ENCODE results near the gene CNTNAP1.
A peak's percentile ranks its signal among the peaks of the same experiment; 100 is the strongest.

The CNTNAP1 gene

DNA sequence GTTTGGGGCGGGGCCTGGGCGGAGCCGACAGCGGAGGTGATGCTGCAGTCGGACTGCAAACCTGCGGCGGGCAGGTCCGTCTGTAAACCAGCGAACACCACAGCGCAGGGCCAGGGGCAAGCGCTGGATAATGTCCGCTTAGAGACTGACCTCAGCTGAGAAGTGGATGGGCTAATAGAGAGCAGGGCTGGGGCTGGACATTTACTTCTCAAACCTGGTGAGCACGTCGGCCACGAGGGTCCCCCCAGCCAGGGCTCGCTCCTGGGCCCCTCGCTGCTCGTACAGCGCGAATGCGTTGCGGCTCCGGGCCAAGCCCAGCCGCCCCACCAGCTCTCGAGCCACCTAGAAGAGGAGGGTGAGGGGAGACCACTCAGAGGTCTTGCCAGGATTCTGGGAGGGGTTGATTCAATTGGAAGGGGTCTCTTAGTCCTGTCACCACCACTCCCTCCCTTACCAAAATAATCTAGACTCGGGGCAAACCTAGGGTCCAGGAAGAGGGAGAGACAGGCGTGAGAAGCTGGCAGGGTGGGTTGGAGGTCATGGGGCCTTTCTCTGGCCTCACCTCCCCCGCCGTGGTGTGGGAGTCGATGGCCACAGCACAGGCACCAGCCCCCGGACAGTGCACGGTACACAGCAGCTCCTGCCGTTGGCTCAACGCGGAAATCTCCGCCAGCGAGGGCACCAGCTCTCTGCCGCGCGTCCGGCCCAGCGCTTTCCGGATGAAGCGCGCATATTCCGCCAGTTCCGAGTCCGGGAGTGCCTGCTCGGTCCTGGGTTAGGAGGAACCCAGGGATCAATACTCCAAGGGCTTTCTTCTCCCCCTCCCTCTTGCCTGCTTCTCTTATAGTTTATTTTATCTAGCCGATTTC lies 11.3 kb upstream of the CNTNAP1 start:
- DNase-seq = no peak

DNA sequence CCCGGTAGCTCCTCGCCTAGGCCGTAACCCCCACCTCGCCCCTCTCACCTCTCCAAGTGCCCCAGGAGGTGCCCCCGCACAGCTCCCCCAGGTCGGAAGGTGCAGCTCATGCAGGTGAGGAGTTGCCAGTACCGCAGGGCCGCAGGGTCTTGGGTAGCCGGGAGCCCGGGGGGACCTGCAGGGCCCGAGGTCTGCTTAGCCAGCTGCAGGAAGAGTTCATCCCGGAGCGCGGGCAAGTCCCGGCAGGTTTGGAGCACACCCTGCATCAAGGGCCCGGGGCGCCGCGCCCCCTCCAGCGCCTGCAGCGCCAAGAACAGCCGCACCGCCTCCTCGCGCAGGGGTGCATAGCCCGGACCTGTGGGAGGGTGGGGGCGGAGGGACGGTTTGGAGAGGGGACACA lies 10.3 kb upstream of the CNTNAP1 start:
- DNase-seq = no peak

DNA sequence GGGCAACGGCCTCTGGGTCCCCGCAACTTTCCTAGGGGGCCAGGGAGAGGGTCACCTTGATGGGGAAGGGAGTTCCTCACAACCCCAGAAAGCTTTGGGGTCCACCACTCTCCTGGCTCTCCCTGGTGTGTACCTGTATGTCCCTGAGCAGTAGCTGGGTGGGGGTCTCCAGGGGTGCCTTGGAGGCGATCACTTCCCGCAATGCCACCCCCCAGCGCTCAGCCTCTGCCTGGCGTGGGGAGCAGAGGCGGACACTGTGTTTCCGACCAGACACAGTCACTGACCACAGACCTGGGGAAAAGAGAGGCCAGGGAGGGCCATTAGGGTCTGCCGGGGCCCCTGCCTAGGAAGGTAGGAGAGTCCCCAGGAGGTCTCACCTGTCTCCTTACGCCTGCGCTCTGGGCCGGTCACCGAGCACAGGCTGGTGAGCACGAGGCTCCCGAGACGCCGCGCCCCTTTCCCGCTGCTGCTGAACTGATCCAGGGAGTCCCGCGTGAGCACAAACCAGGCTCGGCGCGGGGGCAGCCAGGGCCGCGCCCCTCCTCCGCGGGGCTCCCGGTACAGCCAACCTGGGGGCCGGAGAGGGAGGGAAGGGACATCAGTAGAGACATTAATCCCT lies 9.0 kb upstream of the CNTNAP1 start:
- DNase-seq = no peak

DNA sequence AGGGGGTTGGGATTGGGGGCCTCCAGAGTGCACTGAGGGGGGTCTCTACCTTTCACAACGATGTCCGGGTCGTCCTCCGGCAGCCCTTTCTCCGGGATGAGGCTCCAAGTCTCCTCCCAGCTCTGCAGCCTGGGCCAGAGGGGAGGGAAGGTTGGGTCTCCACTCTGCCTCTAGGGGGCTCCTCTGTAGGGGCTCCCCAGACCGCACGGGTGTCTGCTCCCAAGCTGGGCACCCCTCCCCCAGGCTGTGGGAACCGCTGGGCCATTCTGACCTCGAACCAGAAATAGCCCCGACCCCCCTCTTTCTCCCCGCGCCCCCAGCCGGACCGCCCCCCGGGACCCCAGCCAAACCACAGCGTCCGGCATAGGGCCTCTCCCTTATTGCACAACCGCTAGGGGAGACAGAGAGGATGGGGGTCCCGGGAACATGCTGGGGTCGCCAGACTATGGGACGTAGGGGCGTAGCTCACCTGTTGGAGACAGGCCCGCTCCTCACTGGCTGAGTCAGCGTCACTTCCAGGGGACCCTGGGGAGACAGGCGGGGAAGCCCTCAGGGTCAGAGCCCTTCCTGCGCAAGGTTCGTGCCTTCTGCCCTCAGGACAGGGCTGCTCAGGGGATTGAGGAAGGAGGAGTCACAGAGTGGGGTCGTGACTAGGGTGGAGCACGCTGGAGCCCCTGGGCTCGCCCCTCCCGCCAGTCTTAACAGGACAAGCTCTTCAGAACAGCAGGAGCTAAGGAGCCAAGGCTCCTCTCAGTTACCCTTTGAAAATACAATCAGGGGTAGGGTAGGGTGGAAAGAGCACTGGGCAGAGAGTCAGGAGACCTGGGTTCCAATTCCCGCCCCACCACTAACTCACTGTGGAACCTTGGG lies 8.2 kb upstream of the CNTNAP1 start:
- peak; percentile 81 for DNase-seq

DNA sequence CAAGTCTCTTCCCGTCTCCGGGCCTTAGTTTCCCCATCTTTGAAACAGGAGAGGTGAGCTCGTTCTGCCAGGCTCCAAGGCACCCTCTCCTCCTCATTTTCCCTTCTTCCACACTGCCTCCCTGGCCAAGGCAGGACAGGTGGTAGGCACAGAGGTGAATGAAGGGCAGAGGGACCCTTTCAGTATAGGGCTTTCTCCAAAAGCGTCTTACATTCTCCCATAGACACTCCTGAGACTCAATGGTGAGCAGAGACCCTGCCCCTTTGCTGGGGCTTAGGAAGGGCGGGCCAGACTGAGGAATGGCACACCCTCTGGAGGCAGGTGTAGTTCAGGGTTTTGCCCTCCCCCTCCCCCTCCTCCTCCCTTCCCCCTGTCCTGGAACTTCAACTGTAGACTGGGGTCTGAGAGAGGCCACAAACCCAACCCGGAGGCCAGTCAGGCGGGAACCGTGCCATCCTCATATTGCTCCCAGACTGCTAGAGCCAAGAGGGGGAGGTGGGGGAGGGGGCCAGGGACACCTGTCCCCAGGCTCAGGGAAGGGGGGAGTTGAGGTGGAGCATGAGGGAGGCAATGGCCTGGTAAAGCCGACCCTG lies 7.5 kb upstream of the CNTNAP1 start:
- peak; percentile 65 for DNase-seq

DNA sequence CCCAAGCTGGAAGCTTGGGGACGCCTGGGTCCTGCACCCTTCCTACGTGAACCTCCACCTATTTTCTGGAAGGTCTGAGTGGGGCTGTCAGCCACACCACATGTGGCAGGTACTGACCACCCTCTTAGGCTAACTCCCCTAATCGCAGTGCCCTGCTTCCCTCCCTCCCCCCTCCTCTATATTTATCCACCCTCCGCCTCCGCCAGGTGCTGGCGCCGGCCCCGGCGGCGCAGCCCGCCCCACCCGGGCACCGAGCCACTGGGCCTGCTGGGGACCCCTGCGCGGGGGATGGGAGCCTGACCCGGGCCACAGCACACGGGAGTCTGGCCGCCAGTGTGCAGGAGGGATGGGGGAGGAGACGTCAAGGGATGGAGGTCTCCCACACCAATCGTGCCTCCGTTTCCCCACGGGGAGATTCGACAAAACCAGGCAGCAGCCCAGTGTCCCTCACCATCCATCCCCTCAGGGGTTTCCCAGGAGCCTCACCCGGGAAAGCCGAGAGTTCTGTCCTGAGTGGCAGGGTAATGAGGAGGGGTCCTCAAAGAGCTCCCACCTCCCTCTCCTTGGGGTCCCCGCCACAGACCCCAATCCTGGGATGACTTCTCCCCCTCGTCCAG lies 6.9 kb upstream of the CNTNAP1 start:
- DNase-seq = peak; percentile 67

DNA sequence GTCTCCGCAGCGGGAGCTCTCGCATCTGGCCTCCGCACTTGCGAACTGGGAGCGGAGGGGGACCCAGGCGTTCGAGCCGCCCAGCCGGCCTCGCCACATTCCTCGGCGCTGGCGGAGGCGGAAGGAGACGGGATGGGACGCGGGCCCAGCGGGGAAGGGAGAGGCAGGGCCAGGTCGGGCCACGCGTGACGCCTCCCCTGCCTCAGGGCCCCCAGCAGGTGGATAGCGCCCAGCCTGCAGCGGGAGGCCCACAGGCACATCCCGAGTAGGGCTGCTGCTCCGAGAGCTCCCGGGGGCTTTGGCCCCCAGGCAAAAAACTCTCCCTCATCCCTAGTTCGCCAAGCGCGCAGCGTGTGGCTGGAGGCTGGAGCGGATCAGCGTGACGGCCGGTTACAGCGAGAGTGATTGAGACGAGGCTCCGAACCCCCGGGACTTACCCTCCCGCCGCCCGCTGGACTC lies 6.3 kb upstream of the CNTNAP1 start:
- DNase-seq = peak; percentile 66

DNA sequence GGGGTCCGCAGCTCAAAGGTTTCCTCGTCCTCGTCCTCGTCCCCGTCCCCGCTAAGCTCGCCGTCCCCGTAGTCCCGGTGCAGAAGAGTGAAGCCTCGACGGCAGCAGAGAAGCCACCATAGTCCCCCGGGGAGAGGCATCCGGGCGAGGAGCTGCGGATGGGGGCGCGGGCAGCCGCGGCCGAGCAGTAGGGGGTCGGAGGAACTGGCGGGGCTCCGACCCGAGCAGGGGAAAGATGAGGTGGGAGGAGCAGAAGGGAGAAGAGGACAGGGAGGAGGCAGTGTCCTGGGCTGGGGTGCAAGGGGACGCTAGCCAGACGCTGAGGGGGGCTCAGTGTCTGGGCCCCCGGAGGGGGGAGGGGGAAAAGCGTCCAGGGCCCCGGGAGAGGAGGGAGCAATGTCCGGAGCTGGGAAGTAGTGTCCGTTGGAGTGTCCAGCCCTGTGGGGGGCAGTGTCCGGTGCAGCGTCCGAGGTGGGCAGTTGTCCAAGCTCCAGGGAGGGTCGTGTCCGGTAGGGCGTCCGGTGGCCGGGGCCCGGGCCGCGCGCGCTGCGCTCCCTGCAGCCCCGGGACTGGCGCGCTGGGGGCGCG lies 5.8 kb upstream of the CNTNAP1 start, which contains the start of gene PLEKHH3:
PLEKHH3 (minus strand) TSS at position 571 of the 588 bp plus-strand sequence; CDS start at position 140, 431 bp downstream.
- DNase-seq = no peak

DNA sequence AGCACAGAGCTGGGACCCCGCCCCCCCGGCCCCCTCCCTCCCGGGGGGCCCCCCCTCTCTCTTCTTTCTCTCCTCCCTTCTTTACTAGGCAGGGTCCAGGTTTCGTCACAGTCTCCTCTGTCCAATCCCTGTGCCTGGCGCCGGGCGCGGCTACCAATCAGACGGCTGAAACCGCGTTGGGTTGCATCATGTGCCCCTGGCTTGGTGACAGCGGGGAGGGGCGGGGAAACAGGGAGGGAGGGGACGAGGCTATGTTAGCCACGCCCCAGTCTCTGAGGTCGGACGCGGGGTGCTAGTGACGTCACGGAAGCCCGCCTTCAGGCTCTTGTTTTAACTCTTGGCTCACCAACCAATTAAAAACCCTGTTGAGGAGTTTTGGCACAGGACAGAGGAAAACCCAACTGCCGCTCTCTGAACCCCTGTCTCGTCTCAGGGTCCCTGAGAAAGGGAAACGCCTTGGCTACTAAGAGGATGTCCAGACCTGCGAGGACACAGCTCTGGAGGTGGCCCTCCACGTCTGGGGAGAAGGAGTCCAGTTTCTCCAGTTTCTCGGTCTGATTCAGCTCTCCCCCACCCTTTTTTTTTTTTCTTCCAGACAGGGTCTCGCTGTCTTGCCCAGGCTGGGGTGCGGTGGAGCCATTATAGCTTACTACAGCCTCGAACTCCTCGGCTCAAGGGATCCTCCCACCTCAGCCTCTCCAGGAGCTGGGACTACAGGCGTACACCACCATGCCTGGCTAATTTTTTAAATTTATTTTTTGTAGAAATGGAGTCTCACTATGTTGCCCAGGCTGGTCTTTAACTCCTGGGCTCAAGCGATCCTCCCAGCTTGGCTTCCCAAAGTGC lies 5.1 kb upstream of the CNTNAP1 start:
- peak; percentile 100 for DNase-seq

DNA sequence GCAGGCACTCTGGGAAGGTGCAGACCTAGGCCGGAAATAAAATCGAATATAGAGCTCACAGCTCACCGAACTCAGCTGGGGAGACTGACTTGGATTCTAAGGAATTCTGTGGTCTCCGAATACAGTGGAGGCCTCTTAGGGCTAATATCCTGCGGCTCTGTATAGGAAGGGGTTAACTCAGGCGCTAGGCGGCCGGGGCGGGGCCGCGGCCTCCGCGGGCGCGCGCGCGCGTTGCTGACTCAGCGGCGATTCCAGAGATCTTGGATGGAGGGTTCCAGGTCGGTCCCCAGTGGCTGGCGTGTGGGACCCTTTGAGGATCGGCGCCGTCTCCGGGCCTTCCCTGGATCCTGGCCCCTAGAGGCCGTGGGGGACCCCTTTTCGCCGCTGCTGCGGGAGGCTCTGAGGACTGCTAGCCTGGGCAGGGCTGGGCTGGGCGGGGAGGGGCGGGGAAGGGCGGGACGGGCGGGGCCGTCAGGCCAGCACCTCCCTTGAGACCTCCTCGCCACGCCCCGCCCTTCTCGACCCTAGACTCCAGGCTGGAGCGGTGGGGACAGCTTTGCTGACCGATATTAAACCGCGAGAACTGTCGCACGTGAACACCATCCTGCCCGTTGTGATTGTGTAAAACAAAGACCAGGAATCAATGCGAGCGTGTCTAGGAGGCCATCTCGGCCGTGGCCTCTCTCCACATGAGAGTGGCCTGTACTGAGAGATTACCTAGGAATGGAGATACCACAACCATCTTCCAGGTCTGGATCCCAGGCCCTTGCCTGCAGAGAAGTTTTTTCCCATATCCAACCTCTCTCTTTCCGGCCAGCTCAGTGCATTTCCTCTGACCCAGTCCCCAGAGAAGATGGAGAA lies 4.2 kb upstream of the CNTNAP1 start:
- DNase-seq = peak; percentile 91

DNA sequence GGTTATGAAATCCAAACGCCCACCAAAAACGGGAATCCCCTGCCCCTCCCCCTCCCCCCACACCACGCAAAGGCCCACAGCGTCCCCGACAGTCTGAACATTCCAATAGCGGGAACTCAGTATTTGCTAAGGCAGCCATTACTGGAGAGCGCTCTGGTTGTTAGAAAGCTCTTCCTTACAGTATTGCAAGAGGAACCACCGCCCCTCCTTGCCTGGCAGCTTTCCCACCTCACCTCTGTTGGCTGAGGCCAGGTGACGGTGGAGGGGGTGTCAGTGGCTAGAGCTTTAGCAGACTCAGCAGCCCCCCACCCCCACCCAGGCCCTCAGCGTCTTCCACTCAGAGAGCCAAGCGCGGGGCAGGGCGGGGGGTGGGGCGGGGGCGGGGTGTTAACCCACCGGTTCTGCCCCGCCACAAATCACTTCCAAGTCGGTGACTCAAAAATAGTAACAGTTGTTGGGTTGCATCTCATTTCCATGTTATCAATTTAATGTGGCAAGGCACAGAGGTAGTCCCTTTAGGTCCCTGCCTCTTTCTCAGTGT lies 3.3 kb upstream of the CNTNAP1 start:
- DNase-seq = peak; percentile 74

DNA sequence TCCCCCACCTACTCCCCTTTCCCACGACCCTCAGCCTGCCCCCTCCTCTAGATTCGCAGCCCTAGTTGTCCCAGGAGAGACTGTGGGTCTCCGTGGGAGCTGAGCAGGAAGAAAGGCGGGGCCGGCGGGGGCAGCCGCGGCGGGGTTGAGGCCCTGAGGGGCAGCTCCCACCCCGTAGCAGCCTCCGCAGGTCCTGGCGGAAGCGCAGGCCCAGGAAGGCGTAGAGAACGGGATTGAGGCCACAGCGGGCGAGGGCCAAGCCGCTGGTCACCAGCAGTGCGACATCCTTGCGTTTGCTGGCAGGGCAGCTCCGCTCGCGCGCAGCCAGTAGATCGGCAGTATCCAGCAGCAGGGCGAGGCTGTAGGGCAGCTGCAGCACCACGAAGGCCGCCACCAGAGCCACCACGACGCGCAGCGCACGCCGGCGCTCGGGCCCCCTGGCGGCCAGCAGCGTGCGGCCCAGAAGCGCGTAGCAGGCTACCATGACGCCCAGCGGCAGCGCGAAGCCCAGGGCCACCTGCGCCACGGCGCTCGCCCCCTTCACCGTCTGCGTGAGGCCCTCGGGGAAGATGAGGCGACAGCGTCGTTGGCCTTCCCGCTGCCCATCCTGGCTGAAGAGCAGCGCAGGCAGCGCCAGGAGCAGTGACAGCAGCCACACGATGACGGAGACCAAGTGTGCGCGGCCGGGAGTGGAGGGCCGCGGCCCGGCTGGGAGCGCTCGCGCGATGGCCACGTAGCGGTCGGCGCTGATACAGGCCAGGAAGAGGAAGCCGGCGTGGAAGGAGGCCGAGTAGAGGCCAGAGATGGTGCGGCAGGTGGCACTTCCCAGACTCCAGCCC lies 2.6 kb upstream of the CNTNAP1 start:
- DNase-seq = peak; percentile 86

DNA sequence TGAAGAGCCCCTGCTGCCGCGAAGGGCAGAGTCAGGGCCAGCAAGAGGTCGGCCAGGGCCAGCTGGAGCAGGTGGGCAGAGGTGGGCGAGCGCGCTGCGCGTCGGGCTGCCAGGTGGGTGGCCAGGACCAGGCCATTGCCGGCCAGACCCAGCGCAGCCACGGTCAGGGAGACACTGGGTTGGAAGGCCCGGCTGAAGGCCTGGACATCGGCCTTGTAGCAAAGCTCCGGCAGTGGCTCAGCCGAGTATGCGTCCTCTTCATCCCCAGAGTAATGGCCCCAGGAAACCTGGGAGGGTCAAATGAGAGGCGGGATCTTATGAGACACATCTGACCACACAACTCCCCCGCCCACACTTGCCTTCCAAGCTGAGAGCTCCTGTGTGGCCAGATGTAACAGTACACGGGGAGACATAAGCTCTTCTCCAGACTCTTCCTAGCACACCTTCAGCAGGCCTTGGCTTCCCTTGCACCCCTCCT lies 2.0 kb upstream of the CNTNAP1 start:
- DNase-seq = no peak

DNA sequence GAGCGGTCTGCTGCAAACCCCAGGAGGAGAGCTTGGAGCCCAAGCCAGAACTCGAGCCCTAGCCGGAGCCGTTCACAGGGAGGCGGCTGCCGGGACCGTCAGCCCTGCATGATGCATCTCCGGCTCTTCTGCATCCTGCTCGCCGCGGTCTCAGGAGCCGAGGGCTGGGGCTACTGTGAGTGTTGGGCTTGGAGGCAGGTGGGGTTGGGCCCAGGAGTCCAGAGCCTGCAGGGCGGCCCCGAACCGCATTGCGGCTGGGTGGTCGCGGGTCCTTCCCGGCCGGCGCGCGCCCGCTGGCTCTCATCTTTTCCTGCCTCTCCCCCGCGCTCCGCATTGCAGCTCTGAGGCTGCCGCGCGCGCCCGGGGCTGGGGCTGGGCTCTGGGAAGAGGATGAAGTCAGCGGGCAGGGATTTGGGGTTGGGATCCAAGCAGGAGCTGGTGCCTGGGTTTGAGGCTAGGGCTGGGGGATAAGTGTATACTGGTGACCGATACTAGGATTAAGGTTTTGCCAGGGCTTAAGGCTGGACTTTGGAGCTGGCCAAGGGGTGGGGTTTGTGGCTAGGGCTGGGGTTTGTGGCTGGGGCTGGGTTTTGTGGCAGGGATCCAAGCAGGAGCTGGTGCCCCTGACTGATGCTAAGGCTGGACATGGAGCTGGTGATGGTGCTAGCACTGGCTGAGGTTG lies 532 bp downstream of the CNTNAP1 start:
- DNase-seq = peak; percentile 82

DNA sequence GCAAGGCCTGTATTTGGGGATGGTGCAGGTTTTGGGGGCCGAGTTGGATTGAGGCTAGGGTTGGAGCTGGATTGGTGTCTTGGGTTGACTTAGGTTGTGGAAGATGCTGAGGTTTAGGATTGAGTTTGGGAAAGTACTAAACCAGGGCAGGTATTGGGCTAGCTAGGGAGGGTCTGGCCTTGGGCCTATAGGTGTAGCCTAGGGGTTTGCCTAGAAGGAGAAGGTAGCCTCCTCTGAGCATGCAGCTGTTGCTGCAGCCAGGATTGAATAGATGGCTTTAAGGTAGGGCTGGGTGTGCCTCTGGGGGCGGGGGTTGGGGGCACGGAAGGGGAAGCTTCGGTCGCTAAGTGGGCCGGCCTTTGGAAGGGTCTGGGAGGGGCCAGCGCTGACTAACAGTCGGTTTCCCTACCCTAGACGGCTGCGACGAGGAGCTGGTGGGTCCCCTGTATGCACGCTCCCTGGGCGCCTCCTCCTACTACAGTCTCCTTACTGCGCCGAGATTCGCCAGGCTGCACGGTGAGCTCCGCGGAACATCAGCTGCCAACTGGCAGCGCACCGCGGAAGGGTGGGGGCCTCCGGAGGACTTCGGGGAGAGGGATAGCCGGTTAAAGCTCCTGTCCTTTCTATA lies 1.2 kb downstream of the CNTNAP1 start:
- peak; percentile 71 for DNase-seq

DNA sequence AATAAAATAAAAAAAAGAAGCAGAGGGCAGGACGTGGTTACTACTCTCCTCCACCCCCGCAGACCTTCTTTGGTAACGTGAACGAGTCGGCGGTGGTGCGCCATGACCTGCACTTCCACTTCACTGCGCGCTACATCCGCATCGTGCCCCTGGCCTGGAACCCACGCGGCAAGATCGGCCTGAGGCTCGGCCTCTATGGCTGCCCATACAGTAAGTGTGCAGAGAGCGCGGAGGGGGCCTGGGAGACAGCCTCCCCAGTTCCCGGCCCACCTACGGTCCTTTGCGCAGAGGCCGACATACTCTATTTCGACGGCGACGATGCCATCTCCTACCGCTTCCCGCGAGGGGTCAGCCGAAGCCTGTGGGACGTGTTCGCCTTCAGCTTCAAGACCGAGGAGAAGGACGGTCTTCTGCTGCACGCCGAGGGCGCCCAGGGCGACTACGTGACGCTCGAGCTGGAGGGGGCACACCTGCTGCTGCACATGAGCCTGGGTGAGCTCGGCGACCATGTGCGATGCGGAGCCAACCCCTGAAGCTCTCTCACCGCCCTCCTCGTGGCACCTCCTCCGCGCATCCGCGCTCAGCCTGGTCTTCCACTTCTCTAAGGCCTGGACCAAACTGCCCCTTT lies 2.7 kb downstream of the CNTNAP1 start:
- DNase-seq = no peak

DNA sequence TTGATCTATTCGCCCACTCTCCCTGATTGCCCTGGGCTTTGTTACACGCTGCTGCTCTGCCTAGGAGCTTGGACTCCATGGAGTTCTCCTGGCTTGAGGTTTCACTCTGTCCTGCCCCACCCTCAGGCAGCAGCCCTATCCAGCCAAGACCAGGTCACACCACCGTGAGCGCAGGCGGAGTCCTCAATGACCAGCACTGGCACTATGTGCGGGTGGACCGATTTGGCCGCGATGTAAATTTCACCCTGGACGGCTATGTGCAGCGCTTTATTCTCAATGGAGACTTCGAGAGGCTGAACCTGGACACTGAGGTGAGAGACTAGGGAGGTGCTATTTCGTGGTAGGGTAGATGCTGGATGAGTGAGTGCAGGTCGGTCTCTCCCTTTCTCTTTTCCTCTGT lies 3.5 kb downstream of the CNTNAP1 start:
- DNase-seq = no peak
